M059J (cell line): ENCODE measurements around the gene RRBP1. TPM values are rescaled to one million over a fixed set of nuclear protein-coding genes. Genes with fewer than 3 reads are reported as not detected.

Experiments
- DNase-seq: peaks from one replicate; pipeline ENCODE4 v3.0.0-alpha.2; 2012; ENCODE audit warnings: low read depth
- total RNA-seq: library from RNA; depleted of rRNA; stranded (reverse); fragments of >200 nt; shearing (Covaris generic); gene quantifications from 2 replicates; pipeline ENCODE4 v1.2.3, GENCODE V29; 2014; rRNA removed

The RRBP1 gene
- total RNA-seq, 1 experiment from 2014 or later: 253 TPM

- DNase-seq: no peak
Measured at GRCh38 chr20:17571153-17571527, 110.9 kb downstream of the RRBP1 start.

DNA sequence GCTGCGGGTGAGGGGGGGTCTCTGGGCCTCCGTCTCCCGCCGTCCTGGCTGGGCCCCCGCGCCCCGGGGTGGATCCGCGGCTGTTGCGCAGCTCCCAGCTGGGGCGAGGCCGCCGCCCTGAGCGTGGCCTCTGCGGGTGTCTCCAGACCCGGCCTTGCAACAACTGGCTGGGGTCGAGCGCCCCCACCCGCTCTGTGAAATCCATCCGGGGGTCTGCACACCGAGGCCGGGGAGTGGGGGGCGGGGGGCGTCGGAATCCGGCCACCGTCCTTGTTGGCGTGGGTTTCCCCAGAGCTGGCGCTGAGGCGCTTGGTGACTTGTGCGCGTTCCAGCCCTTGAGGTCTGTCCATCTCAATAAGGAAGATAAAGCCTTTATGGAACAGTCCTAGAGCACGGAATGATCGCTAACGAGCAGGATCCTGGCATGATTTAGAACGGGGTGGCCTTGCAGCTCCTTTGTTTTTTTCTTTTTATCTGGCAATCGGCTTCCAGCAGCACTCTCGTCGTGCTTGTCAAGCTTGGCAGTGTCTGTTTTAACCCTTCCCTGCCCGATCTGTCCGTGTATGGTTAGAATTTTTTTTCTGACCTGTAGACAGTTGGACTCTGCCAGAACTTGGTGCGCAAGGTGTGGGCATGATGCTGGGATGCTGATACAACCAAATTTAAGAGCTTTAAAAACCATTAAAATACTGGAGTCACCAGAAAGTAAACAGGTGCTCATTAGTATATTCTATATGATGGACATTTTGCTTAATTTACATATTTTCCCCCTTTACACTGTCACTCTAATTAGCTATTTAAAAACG lies 111.5 kb downstream of the RRBP1 start:
- peak; percentile 77 for DNase-seq

DNA sequence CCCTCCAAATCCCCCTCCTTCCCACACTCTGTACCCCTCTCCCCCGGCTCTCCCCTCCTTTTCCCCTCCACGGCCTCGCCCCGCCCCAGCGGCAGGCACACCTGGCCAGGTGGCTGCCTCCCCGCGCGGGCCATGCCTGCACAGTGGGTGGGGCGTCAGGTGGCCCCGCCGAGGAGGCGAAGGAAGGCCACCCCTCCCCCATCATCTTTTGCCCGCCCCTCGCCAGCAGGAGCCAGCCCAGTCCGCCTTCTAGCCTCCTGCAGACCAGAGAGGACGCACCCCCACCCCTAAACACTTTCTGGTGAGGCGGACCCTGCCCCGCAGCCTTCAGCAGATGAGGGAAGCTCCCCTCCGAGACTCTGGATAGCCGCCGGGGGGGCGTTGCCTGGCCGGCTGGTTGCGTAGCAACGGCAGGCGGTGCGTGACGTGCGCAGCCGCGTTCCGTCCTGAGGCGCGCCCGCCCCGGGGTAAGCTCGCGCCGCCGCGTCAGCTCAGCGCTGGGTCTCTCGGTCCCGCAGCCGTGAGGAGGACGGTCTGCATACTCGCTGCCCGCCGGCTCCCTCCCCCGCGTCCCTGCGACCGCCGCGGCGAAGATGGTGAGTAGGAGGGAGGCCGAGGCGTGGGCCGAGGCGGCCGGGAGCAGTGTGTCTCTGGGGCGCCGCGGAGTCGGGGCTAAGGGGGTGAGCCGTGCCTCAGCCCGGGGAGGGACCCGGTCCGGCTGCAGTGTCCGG lies 112.3 kb downstream of the RRBP1 start, which contains the start of gene DSTN:
Gene DSTN, plus strand, starts transcription at position 460 of the 731 bp plus-strand sequence. Its CDS starts 134 bp downstream, at position 594.
- DNase-seq: peak; percentile 98

- peak; percentile 100 for DNase-seq
Measured at GRCh38 chr20:17568972-17569521, 113.0 kb downstream of the RRBP1 start.

DNA sequence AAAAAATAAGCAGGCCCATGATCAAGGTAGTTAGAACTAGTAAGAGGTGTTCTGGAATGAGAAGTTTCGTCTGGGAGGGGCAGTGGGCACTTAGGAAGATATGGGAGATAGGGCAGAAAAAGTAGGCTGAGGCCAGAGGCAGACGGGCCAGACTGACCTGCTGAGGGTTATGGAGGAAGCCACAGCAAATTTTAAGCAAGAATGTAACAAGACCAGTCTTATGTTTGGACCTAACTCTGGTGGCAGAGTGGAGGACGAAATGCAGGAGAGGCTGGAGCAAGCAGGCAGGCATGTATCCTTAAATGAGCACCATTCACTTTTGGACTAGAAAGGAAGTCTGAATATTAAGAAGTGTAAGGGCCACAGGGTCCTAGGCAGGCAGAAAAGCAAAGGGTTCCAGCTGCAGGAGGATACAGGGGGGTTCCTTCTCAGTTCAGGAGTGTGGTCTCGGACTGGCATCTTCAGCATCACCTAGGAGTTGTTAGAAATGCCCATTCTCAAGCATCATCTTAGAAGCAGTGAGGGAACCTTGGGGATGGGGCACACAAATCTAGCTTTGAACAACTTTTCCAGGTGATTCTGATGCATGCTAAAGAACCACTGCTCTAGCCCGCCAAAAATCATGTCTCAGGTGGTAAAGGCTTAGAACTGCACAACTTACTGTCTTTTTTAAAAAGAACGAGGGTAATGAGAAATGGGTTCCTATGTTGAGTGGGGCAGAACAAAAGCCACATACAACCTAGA lies 113.8 kb downstream of the RRBP1 start:
- DNase-seq: no peak

DNA sequence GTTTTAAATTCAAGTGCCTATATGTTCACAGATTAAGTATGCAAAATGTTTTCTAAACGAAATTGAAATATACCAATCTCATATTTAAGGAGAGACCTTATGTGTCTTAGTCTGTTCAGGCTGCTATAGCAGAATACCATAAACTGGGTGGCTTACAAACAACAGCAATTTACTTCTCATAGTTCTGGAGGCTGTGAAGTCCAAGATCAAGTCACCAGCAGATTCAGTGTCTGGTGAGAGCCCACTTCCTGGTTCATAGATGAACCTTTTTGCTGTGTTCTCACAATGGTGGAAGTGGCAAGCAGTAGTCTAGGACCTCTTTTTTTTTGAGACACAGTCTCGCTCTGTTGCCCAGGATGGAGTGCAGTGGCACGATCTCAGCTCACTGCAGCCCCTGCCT lies 115.7 kb downstream of the RRBP1 start:
- no peak for DNase-seq

GRCh38 chr20:17565169-17565845 lies 116.7 kb downstream of the RRBP1 start:
- peak; percentile 78 for DNase-seq

Other genes with a start within 250 kb of the RRBP1 start
- gene BFSP1, start 150.9 kb downstream of the RRBP1 start, total RNA-seq: 4.8 and 5.5 TPM in 2 replicates
- 452 and 584 TPM in 2 replicates for gene DSTN, start 112.2 kb downstream of the RRBP1 start, total RNA-seq
- not detected in 2 replicates for gene BANF2, start 17.7 kb upstream of the RRBP1 start, total RNA-seq